ENCODE measurements around the gene TMEM87B. TPM values are rescaled to one million over a fixed set of nuclear protein-coding genes. Genes with fewer than 3 reads are reported as not detected.
A peak's percentile ranks its signal among the peaks of the same experiment; 100 is the strongest.

The TMEM87B gene
- total and polyA plus RNA-seq, 2 of the 8 experiments (the other 6 are each of a cell fraction or from before 2014, with no cell fraction given): 7.2 to 9.0 TPM

DNA sequence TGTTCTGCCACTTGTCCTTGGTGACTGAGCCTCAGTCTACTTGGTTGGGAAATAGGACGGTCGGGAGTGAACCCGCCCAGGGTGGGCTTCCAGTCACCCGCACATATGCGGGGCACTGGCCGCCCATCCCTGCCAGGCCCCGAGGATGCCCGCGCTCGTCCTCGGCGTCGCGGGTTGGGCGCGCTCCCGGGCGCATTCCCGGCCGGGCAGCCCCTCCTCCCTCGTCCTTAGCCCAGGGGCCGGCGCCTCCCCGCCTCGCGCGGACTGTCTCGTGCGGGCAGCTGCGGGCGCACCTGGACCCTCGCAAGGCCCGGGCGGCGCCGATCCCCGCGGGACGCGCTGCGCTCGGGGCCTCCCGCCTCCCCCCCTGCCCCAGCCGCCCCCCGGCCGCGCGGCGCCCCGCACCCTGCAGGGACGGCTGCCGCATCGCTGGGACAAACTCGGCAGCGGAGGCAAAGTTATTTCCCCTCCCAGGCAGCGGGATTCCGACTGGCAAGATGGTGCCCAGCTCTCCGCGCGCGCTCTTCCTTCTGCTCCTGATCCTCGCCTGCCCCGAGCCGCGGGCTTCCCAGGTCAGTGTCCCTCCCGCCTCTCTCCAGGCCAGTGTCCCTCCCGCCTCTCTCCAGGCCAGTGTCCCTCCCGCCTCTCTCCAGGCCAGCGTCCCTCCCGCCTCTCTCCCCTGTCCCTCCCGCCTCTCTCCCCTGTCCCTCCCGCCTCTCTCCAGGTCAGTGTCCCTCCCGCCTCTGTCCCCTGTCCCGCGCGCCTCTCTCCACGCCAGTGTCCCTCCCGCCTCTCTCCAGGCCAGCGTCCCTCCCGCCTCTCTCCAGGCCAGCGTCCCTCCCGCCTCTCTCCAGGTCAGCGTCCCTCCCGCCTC is 83.3 kb downstream of the TMEM87B start, which contains the start of gene FBLN7:
FBLN7 (plus strand) TSS at position 227 of the 874 bp plus-strand sequence; CDS start at position 498, 271 bp downstream.
- Histone ChIP-seq H3K23me2 (ENCODE audit: low read depth, low read length) (peaks cover 10% of the 10 kb centered on the region; the same call in 1 of the 2 replicates), H4K8ac (ENCODE audit: extremely low read depth, insufficient read depth, low read length) (peak within 1 kb of the TSS; percentile 45; the same call in 1 of the 2 replicates), H3K27ac (ENCODE audit: low read depth, low read length) (no peak within 1 kb of the TSS), H3K79me1 (ENCODE audit: low read depth, low read length) (no peaks in the 10 kb centered on the region), H3K4me3 (ENCODE audit: extremely low read depth in 1 of 4, insufficient read depth in 2 of 4, low read depth in 3 of 4, low read length in 4 of 4) (peak within 1 kb of the TSS; percentile 40 to 80 (median 64)), H2BK5ac (ENCODE audit: low read depth, low read length) (no peak within 1 kb of the TSS), H3K18ac (ENCODE audit: extremely low read depth, low read length) (no peak within 1 kb of the TSS; the same call in 1 of the 2 replicates), H3K27me3 (replicated peaks in 1 of 4; ENCODE audit: control insufficient read depth in 3 of 4, extremely low read depth in 1 of 4, insufficient read depth in 3 of 4, low read length in 3 of 4) (peaks cover 29 to 65% (median 48%) of the 10 kb centered on the region in 4 experiments), H4K20me1 (replicated peaks in 1 of 2; ENCODE audit: control insufficient read depth in 1 of 2, insufficient read depth in 2 of 2, low read length in 2 of 2) (peaks cover 0 to 2% of the 10 kb centered on the region in 2 experiments), H4K5ac (ENCODE audit: insufficient read length, low read depth, low read length) (no peak within 1 kb of the TSS), H3K23ac (ENCODE audit: insufficient read length) (no peak within 1 kb of the TSS), H2AFZ (ENCODE audit: low read length) (peak within 1 kb of the TSS; percentile 71), H3K9ac (replicated peaks in 1 of 4; ENCODE audit: extremely low read depth in 1 of 4, low read depth in 3 of 4, low read length in 3 of 4) (no peak within 1 kb of the TSS), H4K91ac (replicated peaks; ENCODE audit: insufficient read length, low read length) (no peak within 1 kb of the TSS), H3K4me1 (replicated peaks in 1 of 4; ENCODE audit: control insufficient read depth in 3 of 4, insufficient read depth in 4 of 4, low read length in 3 of 4) (peaks cover 0 to 6% (median 6%) of the 10 kb centered on the region in 4 experiments; a peak in 4 of 7 replicates), H2AK5ac (ENCODE audit: low read depth, low read length) (no peak within 1 kb of the TSS), H3K14ac (ENCODE audit: insufficient read length) (no peak within 1 kb of the TSS), H3K4ac (replicated peaks; ENCODE audit: insufficient read length, low read depth, low read length) (no peak within 1 kb of the TSS), H2BK20ac (ENCODE audit: low read length) (no peak within 1 kb of the TSS), H2BK120ac (replicated peaks; ENCODE audit: low read depth, low read length) (no peak within 1 kb of the TSS), H3K4me2 (ENCODE audit: insufficient read depth in 1 of 2, low read depth in 2 of 2, low read length in 2 of 2) (peak within 1 kb of the TSS; percentile 85 to 93), H3K36me3 (ENCODE audit: control insufficient read depth in 2 of 4, insufficient read depth in 4 of 4, low read length in 3 of 4) (no peaks in the 10 kb centered on the region), H3K79me2 (ENCODE audit: control insufficient read depth in 1 of 2, insufficient read depth in 2 of 2, low read length in 2 of 2) (no peaks in the 10 kb centered on the region), H3K9me3 (ENCODE audit: insufficient read depth in 2 of 2, low read depth in 1 of 2, low read length in 1 of 2) (no peaks in the 10 kb centered on the region), H3K56ac (replicated peaks; ENCODE audit: insufficient read length, low read depth, low read length) (no peak within 1 kb of the TSS), H2BK15ac (ENCODE audit: low read length) (no peak within 1 kb of the TSS), H2BK12ac (ENCODE audit: low read depth, low read length) (no peak within 1 kb of the TSS; the same call in 1 of the 2 replicates)
- DNase-seq (ENCODE audit: low read depth in 1 of 2, low spot score in 2 of 2) (no peak), FAIRE-seq (no peak)
- WGBS, 2 experiments (ENCODE audit: extremely low coverage in 1 of 2, insufficient coverage in 1 of 2, insufficient read length in 1 of 2, insufficient replicate concordance in 2 of 2, low coverage in 1 of 2, low lambda C conversion rate in 2 of 2, missing lambda C conversion rate in 1 of 2): 0% methylated on average over 22 of the region's 84 CpGs; no CpG with 5 or more reads in 1 of the 2 experiments
- ChIA-PET CTCF (ENCODE audit: partially characterized antibody) (interaction anchor here (0.7 to 2.5 kb wide), 5 partner anchors 10 to 939 kb away, joined by 3 to 12 read pairs (median 4); no protein-coding TSS in a partner anchor), POLR2A (ENCODE audit: partially characterized antibody) (interaction anchor here (0.6 to 1.7 kb wide), 3 partner anchors 10 to 117 kb away, joined by 3 read pairs; partner anchors contain the start of gene ZC3H8)
- peak; percentile 49 for TF ChIP-seq KDM4A (IDR thresholded peaks at IDR 0.05; ENCODE audit: low read depth, low read length, severe bottlenecking)
- TF ChIP-seq RFX5 (IDR thresholded peaks at IDR 0.05; ENCODE audit: borderline replicate concordance, low read depth, low read length): no peak

Measured in H1 (cell line).